Aorta (tissue), 5 donors: Measurements from ENCODE around the gene S100A7A. TPM values are rescaled to one million over a fixed set of nuclear protein-coding genes. Genes with fewer than 3 reads are reported as not detected.

ENCODE experiments used
- ATAC-seq: fragments of 200-7000 bp; cut with Tn5 transposase; one replicate; pipeline ENCODE4 v1.9.1; 2022; ENCODE audit warnings: moderate library complexity; ENCODE audit not compliant: low FRiP score
- DNase-seq, 2 donors: peaks; one replicate each; pipeline ENCODE4 v3.0.0-alpha.2; 2020
- H3K27ac ChIP-seq, 2 donors: one replicate each; pipeline ENCODE4 v1.5.1; 2013; ENCODE audit warnings: low read length in 2 of 2, mild to moderate bottlenecking in 2 of 2, moderate library complexity in 2 of 2, control low read depth in 1 of 2, inconsistent platforms in 1 of 2, low read depth in 1 of 2
- H3K27me3 ChIP-seq, 2 donors: one replicate each; pipeline ENCODE4 v1.6.1; 2013; ENCODE audit warnings: control low read depth in 1 of 2, low read length in 1 of 2, mild to moderate bottlenecking in 1 of 2, moderate library complexity in 1 of 2; ENCODE audit not compliant: insufficient read depth in 2 of 2, control insufficient read depth in 1 of 2
- H3K36me3 ChIP-seq, 2 donors: one replicate each; pipeline ENCODE4 v1.6.1; 2013; ENCODE audit warnings: control low read depth in 1 of 2, low read length in 1 of 2, mild to moderate bottlenecking in 1 of 2; ENCODE audit not compliant: insufficient read depth in 2 of 2, control insufficient read depth in 1 of 2
- H3K4me1 ChIP-seq, 2 donors: one replicate each; pipeline ENCODE4 v1.6.1; 2013; ENCODE audit warnings: low read length in 2 of 2, control low read depth in 1 of 2, mild to moderate bottlenecking in 1 of 2, moderate library complexity in 1 of 2; ENCODE audit not compliant: insufficient read depth in 2 of 2, control insufficient read depth in 1 of 2
- H3K4me3 ChIP-seq, 2 donors: one replicate each; pipeline ENCODE4 v1.5.1; 2013; ENCODE audit warnings: low read length in 2 of 2, control low read depth in 1 of 2, mild to moderate bottlenecking in 1 of 2
- H3K9me3 ChIP-seq: one replicate; pipeline ENCODE4 v1.6.1; 2013; ENCODE audit warnings: mild to moderate bottlenecking, low read length; ENCODE audit not compliant: control insufficient read depth
- WGBS, 2 donors: extraction: QIAGEN DNeasy Blood & Tissue Kit; methylation state at CpG; one replicate each; pipeline ENCODE4 v1.1.7; 2013; 5-methylcytosine and 5-hydroxymethylcytosine counted together
- intact Hi-C, 2 donors: fragments of 100-400 bp; cut with DNase I; formaldehyde crosslinking; loops; one replicate each; pipeline versions ENCODE4 v1.14.2 to v1.15.0; 2022
- polyA plus RNA-seq, 2 donors: library from polyadenylated mRNA; stranded (reverse); fragments of 200-250 nt; gene quantifications; one replicate each; pipeline ENCODE4 v1.2.3, GENCODE V29; 2013
- total RNA-seq, 2 donors: library from RNA; stranded (reverse); fragmentation: NEBNext Ultra II Directional; extraction: Animal tissue kit (Norgen Biotek cat#: 25700); gene quantifications; one replicate each; pipeline ENCODE4 v1.2.1, GENCODE V29; 2021
- donor health status: healthy with polysubstance abuse.
- donor health status: Bipolar disorder and iron deficiency.
- donor health status: DM: no; HTN: no; CAD: no.
- donor health status: DM: no; HTN: no; CAD: no.
- donor health status: DM: yes; HTN: yes; CAD: no.

S100A7A gene
- total and polyA plus RNA-seq, 4 donors = not detected

DNA sequence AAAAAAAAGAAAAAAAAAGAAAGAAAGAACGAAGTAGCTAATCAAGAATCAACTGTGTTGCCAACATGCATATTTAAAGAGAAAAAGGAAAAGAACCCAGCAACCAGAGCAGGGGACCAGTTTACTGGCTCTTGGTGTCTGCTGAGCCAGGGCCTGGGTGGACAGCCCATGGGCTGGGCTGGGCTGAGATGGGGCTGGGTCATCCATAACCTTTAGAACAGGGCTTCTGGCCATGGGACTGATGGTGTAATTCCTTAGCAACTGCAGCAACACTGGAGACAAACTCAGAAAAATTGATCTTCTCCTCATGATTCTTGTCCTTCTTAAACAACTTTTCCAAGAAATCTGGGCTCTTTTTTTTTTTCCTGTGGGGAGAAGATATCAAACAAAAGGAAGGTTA, 10.5 kb downstream of the S100A7A start:
- no peaks in the 10 kb centered on the region for H3K27me3 ChIP-seq
- 6 to 16% methylated on average over 1 of the region's 1 CpG for WGBS, 2 donors
- intact Hi-C loops = no loop called here
- ATAC-seq (no peak), DNase-seq (no peak)
- H3K36me3 ChIP-seq = no peaks in the 10 kb centered on the region
- no peaks in the 10 kb centered on the region for H3K9me3 ChIP-seq
- no peaks in the 10 kb centered on the region for H3K4me1 ChIP-seq
- H3K4me3 ChIP-seq = no peak overlapping the region
- H3K27ac ChIP-seq = no peak overlapping the region

- H3K27ac ChIP-seq = no peak overlapping the region
- H3K4me3 ChIP-seq = no peak overlapping the region
- WGBS, 2 donors = 75 to 82% methylated on average over 12 of the region's 12 CpGs
- H3K27me3 ChIP-seq = no peaks in the 10 kb centered on the region
- ATAC-seq (no peak), DNase-seq (no peak)
- no peaks in the 10 kb centered on the region for H3K36me3 ChIP-seq
- H3K9me3 ChIP-seq = no peaks in the 10 kb centered on the region
- H3K4me1 ChIP-seq = no peaks in the 10 kb centered on the region
- intact Hi-C loops = no loop called here
Measured at GRCh38 chr1:153428073-153428638, 11.8 kb downstream of the S100A7A start.

DNA sequence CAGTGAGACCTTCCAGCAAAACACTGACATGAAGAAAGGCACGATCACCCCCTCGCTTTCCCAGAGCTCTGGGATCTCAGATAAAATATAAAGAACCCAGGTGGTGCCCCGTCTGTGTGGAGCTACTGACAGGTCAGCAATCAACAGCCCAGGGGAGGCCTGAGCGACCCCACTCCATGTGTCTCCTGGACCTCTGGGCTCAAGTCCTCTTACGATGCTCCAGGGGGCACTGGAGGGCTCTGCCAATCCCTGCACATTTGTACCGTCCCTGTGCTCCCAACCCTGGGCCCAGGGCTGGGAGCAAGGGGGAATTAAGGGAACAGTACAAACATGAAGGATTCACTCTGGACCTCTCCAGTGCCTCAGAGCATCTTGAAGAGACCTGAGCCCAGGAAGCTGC, 12.5 kb downstream of the S100A7A start:
- H3K27me3 ChIP-seq = no peaks in the 10 kb centered on the region
- H3K36me3 ChIP-seq = no peaks in the 10 kb centered on the region
- WGBS, 2 donors = 57 to 62% methylated on average over 6 of the region's 6 CpGs
- no peak overlapping the region for H3K4me3 ChIP-seq
- no peak for ATAC-seq
- no peaks in the 10 kb centered on the region for H3K9me3 ChIP-seq
- H3K4me1 ChIP-seq = no peaks in the 10 kb centered on the region
- H3K27ac ChIP-seq = no peak overlapping the region
- intact Hi-C loops = no loop called here
- DNase-seq = no peak

DNA sequence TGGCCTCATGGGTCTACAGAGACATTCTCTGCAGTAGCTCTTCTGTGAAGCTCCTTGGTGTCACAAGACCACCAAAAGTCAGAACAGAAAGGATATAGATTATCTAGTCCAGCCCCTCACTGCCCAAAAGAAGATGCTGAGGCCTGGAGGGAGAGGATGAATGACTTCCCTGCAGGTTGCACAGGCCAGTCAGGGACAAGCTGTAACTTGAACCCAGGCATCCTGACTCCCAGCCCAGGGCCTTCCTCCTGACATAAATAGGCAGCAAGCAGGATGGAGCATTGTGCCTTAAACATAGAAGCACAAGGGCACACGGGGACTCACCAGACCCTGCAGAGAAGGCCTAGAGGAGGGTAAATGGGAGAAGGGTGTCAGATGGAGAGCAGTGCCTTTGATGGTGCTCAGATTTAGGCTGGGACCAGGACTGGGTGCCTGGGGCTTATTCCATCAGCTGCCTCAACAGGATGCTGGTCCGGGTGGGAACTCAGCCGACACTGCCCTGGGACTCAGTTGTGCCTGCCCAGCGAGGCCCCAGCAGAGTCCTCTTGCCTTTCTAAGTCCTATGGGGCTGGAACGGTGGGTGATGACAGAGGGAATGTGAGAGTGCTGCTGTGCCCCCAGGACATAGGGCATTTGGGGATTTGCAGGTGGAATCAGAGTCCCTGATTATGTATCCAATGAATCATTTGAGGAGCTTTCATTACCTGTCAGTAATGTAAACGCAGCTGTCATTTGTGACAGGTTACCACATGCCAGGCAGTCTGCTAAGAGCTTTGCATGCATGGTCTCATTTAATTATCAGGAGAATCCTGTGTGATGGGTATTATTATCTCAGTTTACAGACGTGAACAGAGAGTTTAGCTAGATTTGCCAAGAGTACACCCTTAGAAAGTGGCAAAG, 13.2 kb downstream of the S100A7A start:
- Histone ChIP-seq H3K9me3 (no peaks in the 10 kb centered on the region), H3K27me3 (no peaks in the 10 kb centered on the region), H3K4me1 (no peaks in the 10 kb centered on the region), H3K4me3 (no peak overlapping the region), H3K27ac (no peak overlapping the region), H3K36me3 (no peaks in the 10 kb centered on the region)
- intact Hi-C loops = no loop called here
- no peak for DNase-seq
- ATAC-seq = no peak
- WGBS, 2 donors = 82 to 86% methylated on average over 7 of the region's 7 CpGs

DNA sequence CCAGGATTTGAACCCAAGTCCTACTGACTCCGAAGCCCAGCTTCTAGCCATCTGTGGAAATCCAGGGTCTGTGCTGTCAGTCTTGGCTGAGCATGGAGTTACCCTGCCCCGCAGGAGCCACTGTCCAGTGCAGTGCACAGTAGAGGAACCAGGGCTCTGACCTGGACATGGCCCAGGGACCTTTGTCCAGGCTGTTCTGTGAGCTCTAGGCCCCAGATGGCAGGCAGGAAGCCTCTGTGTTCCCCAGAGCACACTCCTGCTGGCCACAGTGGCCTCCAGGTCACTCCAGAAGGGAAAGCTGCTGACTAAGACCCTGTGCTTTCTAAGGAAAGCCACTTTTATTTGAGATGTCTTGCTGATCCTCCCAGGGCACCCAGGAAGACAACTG, 13.8 kb downstream of the S100A7A start:
- intact Hi-C loops = no loop called here
- ATAC-seq (no peak), DNase-seq (no peak)
- no peak overlapping the region for H3K27ac ChIP-seq
- H3K9me3 ChIP-seq = no peaks in the 10 kb centered on the region
- H3K4me1 ChIP-seq = no peaks in the 10 kb centered on the region
- 90 to 91% methylated on average over 2 of the region's 2 CpGs for WGBS, 2 donors
- no peaks in the 10 kb centered on the region for H3K36me3 ChIP-seq
- no peaks in the 10 kb centered on the region for H3K27me3 ChIP-seq
- no peak overlapping the region for H3K4me3 ChIP-seq

DNA sequence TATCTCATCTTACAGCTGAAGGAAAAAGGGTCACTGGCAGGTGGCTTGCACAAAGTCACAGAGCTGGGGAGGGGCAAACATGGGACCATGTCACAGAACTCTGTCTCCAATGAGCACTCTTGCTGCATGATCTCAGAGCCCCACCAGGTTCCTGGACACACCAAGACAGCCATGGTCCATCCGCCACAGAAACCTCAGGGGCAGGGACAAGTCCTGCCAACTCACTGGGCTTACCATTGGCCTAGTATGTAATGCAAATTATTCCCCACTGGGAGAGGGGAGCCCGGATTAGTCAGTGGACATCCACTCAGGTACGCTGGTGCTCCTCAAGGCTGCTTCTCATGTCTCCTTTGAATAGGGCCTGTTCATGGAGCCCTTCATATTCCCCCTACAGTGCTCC, 14.2 kb downstream of the S100A7A start:
- no peak overlapping the region for H3K27ac ChIP-seq
- ATAC-seq (no peak), DNase-seq (no peak)
- H3K4me1 ChIP-seq = no peaks in the 10 kb centered on the region
- no peaks in the 10 kb centered on the region for H3K36me3 ChIP-seq
- H3K4me3 ChIP-seq = no peak overlapping the region
- 86 to 92% methylated on average over 3 of the region's 3 CpGs for WGBS, 2 donors
- H3K27me3 ChIP-seq = no peaks in the 10 kb centered on the region
- no peaks in the 10 kb centered on the region for H3K9me3 ChIP-seq
- intact Hi-C loops = no loop called here

- H3K4me1 ChIP-seq = no peaks in the 10 kb centered on the region
- H3K27ac ChIP-seq = no peak overlapping the region
- no peaks in the 10 kb centered on the region for H3K9me3 ChIP-seq
- DNase-seq (no peak), ATAC-seq (no peak)
- no peaks in the 10 kb centered on the region for H3K36me3 ChIP-seq
- 87% methylated on average over 17 of the region's 17 CpGs for WGBS, 2 donors
- H3K27me3 ChIP-seq = no peaks in the 10 kb centered on the region
- intact Hi-C loops = no loop called here
- H3K4me3 ChIP-seq = no peak overlapping the region
Measured at GRCh38 chr1:153431002-153431401, 14.7 kb downstream of the S100A7A start.

DNA sequence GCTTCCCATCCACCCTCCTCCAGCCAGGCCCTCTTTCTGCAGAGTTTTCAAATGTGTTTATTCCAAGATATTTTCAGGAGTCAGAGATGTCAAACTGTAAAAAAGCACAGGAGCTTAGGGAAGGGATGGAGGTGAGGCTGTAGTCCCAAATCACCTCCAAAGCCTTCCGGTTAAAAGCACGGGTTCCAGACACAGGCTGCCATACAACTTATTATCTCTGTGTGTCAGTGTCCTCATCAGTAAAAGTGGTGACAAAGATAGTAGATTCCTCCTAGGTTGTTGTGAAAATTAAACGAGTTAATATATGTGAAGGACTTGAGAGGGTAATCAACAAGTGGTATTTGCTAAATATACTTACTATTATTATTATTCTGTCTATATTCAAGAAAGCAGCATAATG, 15.1 kb downstream of the S100A7A start:
- no peak for ATAC-seq
- no peak for DNase-seq
- 80% methylated on average over 3 of the region's 3 CpGs for WGBS, 2 donors

GRCh38 chr1:153431928-153432327, 15.6 kb downstream of the S100A7A start:
- intact Hi-C loops = no loop called here
- H3K27me3 ChIP-seq = no peaks in the 10 kb centered on the region
- no peak overlapping the region for H3K27ac ChIP-seq
- no peak for ATAC-seq
- H3K9me3 ChIP-seq = no peaks in the 10 kb centered on the region
- H3K36me3 ChIP-seq = no peaks in the 10 kb centered on the region
- DNase-seq = no peak
- WGBS, 2 donors = 81 to 82% methylated on average over 4 of the region's 4 CpGs
- no peaks in the 10 kb centered on the region for H3K4me1 ChIP-seq
- H3K4me3 ChIP-seq = no peak overlapping the region

More for the DNA sequence above, 15.1 kb downstream of the S100A7A start:
- intact Hi-C loops = no loop called here
- Histone ChIP-seq H3K4me3 (no peak overlapping the region), H3K27me3 (no peaks in the 10 kb centered on the region), H3K4me1 (no peaks in the 10 kb centered on the region), H3K9me3 (no peaks in the 10 kb centered on the region), H3K36me3 (no peaks in the 10 kb centered on the region), H3K27ac (no peak overlapping the region)
